Activated CD8-positive, alpha-beta memory T cell treated with anti-CD3 and anti-CD28 coated beads for 24 hours (primary cell): ENCODE data around the gene SUPT20H.
"Not testable (repeated sequence)": the region's sequence is repeated elsewhere in the genome, so short reads cannot be mapped to it uniquely, and the experiment has no call there.

ENCODE experiments used
- DNase-seq: peaks from one replicate; pipeline ENCODE4 v3.0.0-alpha.2; 2020

SUPT20H gene

GRCh38 chr13:37068962-37069361 is 9.5 kb upstream of the SUPT20H start:
- DNase-seq = no peak

- no peak for DNase-seq
Observed at GRCh38 chr13:37067874-37068273, 8.4 kb upstream of the SUPT20H start.

DNA sequence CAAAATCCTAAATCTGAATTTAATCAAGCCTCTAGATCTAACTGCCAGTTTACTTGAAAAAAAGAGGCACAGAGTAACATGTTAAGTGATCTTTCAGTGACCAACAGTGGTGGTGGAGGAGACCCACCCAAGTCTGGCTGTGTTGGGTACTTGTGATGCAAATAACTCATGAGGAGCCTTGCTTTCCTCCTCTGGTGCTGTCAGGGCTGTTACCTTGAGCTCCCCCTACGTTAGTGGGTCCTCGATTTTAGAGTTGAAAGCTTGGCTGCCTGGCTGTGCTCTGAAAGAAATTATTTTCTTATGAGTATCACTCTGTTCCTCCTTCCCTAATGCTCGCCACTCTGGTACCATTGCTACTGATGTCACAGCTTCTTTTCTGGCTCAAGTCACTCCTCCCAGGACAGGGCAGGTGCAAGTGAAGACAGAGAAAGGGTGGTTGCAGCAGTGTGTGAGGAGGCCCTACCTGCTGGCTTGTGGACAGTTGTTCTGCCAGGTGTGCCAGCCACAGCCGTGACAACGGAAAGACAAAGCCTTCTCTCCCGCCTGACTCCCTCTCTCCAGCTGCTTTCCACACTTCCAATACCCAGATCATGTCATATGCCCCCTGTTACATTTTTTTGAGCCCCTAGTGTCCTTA is 6.5 kb upstream of the SUPT20H start:
- no peak for DNase-seq

GRCh38 chr13:37059848-37060192 is 332 bp upstream of the SUPT20H start:
- no peak for DNase-seq

DNA sequence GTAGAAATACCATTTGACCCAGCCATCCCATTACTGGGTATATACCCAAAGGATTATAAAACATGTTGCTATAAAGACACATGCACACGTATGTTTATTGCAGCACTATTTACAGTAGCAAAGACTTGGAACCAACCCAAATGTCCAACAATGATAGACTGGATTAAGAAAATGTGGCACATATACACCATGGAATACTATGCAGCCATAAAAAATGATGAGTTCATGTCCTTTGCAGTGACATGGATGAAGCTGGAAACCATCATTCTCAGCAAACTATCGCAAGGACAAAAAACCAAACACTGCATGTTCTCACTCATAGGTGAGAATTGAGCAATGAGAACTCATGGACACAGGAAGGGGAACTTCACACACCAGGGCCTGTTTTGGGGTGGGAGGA is 3.3 kb downstream of the SUPT20H start:
- not testable (repeated sequence) for DNase-seq

GRCh38 chr13:37053111-37053510 is 6.4 kb downstream of the SUPT20H start:
- DNase-seq = not testable (repeated sequence)

- no peak for DNase-seq
Observed at GRCh38 chr13:37049810-37050209, 9.7 kb downstream of the SUPT20H start.

GRCh38 chr13:37047846-37048245 is 11.6 kb downstream of the SUPT20H start:
- no peak for DNase-seq

DNA sequence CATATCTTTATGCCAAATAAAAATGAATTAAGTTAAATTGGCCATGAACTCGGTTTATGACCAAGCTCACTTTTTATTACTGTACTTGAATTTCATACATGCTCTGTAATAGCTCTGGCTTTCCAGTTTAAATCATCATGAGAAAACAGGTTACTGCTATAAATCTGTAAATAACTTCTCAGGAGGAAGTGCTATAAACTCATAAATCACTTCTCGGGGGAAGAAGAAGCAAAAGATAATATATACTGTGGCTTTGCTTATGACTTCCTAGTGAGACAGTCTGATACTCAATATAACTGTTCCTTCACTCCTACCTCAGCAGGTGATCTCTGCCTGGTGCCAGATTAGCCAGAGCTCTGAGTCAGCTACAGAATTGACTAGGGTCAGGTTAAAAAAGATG is 12.5 kb downstream of the SUPT20H start:
- DNase-seq = no peak

GRCh38 chr13:37046062-37046461 is 13.4 kb downstream of the SUPT20H start:
- DNase-seq = no peak

GRCh38 chr13:37040789-37041188 is 18.7 kb downstream of the SUPT20H start:
- DNase-seq = no peak

GRCh38 chr13:37039896-37040295 is 19.6 kb downstream of the SUPT20H start:
- DNase-seq = no peak

DNA sequence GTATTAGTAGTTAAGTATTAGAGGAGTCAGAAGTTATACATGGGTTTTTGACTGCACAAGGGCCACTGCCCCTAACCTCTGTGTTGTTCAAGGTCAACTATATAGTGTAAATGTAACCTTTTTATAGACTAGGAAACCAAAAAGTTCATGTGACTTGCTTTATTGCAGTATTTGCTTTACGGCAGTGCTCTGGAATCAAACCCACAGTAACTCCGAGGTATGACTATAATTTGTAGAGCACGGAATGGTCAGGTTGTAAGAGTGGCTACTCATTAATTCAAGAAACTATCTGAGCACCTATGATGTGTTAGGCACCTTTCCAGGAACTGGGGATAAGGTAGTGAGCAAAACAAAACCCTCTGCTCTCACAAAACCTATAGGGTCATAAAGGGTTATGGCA is 22.2 kb downstream of the SUPT20H start:
- DNase-seq = no peak

DNA sequence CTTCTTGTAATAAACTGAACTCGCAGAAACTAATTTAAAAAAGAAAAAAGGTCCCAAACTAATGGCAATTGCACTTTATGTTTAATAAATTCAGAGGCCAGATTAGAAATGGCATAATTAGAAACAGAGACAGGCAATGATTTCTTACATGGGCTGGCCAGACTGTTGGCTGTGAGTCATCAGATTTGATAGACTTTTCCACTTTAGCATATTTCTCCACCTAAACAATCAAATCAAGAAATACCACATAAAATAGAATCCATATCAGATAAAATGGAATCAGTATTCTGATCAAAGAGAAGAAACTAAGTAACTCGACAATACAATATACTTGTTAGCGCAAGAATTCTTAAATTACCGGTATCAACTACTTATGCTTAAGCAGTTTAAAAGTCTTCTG is 29.9 kb downstream of the SUPT20H start:
- no peak for DNase-seq

GRCh38 chr13:37027639-37028038 is 31.8 kb downstream of the SUPT20H start:
- no peak for DNase-seq

DNA sequence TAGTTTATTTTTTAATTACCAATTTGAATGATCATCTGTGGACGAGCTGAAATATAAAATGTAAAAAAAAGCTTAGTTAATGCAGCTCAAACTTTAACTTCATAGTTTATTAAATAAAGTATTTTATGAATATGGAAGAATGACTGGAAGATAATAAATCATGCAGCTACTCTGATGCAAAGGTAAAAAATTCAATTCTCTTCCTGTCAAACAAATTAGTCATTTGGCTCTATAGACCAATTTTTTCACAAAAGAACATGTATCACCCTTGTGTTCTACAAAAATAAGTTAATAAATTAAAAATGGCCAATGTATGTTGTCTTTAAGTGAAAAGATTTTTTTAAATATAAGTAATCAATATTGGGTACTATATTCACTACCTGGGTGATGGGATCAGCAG is 32.7 kb downstream of the SUPT20H start:
- DNase-seq = no peak

DNA sequence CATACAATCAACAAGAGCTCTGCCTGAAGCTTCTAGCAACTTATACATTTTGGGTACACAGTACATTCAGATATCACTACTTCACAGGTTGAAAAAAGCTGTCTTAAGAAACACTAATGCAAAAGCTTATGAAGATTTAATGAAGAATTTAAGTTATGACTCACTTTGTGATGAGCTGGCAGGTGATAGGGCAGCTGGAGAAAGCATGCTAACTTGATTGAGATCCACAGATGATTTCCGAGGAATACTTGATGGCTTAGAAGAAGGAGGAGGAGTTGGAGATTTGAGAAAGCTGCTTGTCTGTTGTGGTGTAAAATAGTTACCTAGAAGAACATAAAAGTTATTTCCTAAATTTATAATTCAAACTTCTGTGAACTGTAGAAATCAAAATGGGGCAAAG is 35.6 kb downstream of the SUPT20H start:
- no peak for DNase-seq

DNA sequence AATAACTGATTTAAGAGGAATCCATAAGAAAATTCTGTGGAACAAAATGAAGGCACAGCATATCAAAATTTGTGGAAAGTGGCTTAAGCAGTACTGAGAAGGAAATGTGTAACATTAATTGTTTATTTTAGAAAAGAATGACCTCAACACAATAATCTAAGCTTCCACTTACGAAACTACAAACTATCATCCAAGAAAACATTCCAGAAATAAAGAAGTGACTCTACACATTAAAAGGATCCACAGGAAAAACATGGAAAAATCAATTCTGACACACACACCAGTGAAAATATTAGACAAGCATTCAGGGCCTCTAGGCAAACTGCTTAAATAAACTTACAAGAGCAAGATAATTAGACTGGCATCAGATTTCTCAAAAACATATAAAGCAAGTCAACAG is 44.9 kb downstream of the SUPT20H start:
- DNase-seq = no peak

DNA sequence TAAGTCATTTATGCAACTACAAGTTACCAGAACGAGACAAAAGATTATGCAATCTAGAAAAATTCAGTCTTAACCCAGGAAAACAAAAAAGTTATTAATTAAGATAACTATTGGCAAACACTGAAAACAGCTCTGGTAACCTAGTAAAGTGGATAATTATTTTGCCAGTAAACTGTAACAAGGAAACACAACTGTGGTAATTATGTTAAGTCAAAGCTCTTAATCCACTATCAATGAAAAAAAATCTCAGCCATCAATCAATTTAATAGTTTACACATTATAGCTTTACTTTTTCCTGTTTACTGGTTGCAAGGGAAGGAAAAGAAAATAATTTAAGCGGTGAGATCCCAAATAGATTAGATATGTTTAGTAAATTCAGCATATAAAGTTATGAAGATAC is 47.7 kb downstream of the SUPT20H start:
- no peak for DNase-seq

GRCh38 chr13:37011002-37011401 is 48.5 kb downstream of the SUPT20H start:
- no peak for DNase-seq

GRCh38 chr13:37010424-37010823 is 49.1 kb downstream of the SUPT20H start:
- no peak for DNase-seq

GRCh38 chr13:37009692-37010091 is 49.8 kb downstream of the SUPT20H start:
- DNase-seq = no peak

DNA sequence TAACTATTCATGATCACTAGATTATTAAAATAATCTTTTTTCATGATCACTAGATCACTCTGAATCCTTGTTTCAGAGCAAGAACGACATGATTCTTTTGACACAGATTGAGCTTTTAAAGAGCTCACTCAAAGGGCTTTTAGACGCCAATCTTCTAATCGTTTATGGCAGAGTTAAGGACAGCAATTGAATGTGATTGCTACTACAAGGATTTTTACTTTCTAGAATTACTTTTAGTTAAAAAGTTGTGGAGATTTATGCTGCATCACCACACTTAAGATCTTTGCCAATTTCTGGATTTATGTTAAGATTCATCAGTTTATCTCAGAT is 57.6 kb downstream of the SUPT20H start:
- no peak for DNase-seq

DNA sequence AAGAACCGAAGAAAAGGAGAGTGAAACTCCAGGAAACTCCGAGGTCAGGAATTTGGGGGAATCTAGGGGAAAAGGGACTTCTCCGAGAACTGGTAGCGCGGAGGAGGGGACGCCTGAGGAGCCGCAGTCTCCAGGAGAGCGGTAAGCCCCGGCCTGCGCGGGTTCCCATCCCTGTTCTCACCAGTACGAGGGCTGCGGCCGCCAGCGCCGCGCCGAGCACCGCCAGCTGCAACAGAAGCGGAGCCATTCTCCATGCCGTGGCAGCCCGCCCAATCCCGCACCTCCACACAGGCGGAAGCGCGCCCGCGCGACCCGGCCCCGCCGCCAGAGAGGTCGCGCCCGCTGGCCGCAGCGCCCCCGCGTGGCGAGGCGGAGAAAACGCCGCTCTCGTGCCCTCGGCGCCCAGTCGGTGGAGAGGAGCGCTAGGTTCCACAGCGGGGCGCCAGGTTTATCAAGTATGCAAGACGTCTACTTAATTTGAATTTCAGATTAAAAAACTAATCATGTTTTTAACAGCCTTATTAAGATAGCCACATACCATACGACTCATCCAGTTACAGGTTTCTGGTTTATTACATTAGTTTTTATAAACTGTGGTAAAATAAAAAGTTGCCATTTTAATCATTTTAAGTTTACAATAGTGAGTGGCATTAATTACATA is 60.3 kb downstream of the SUPT20H start, which contains the start of gene ALG5:
Gene ALG5 (minus strand): TSS at position 287 of the 661 bp plus-strand sequence. CDS start 40 bp downstream, at position 247.
- DNase-seq = peak; percentile 97

DNA sequence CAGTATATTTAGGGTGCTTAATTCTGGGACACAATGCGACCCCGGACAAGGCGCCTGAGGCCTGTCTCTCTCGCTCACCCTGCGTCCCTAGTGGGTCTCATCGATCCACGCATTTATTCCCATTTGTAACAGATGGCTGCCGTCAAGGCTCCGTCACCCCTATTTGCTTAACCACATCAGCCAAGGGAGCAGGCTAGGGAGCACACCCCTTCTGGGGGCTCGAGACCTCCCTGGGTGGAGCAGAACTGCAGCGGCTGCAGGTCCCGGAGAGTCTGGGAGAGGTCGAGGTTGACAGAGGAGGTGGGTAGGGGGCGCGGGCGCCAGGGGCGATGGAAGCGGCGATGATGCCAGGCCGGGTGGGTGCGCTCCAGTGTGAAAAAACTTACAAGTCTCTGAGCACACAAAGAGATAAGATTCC is 60.9 kb downstream of the SUPT20H start:
- peak; percentile 73 for DNase-seq
